Prostate gland (tissue), 2 donors: ENCODE measurements around the gene SLC22A17. TPM values are rescaled to one million over a fixed set of nuclear protein-coding genes. Genes with fewer than 3 reads are reported as not detected.
"Not testable (repeated sequence)": the region's sequence is repeated elsewhere in the genome, so short reads cannot be mapped to it uniquely, and the experiment has no call there.

ENCODE experiments used
- DNase-seq: peaks from one replicate; pipeline ENCODE4 v3.0.0-alpha.2; 2019; ENCODE audit warnings: low spot score
- H3K27ac ChIP-seq, 2 donors: fragments of 200-600 bp; sonication (generic); 2 replicates each; pipeline ENCODE4 v1.5.1; 2017 to 2019
- H3K27me3 ChIP-seq: fragments of 200-600 bp; sonication (generic); replicated peaks from 2 replicates; pipeline ENCODE4 v1.5.1; 2019; ENCODE audit not compliant: insufficient read depth
- H3K36me3 ChIP-seq, 2 donors: fragments of 200-600 bp; sonication (generic); 1 replicate in 1 of 2; 2 replicates in 1 of 2; pipeline versions ENCODE4 v1.5.1 to v1.8.1; 2017 to 2019
- H3K4me1 ChIP-seq: fragments of 200-600 bp; sonication (generic); replicated peaks from 2 replicates; pipeline ENCODE4 v1.5.1; 2019
- H3K4me3 ChIP-seq, 2 donors: fragments of 200-600 bp; sonication (generic); 2 replicates each; pipeline ENCODE4 v1.5.1; 2017 to 2019
- H3K9me3 ChIP-seq: fragments of 200-600 bp; sonication (generic); 2 replicates; pipeline ENCODE4 v1.5.1; 2017
- CTCF ChIP-seq, 4 experiments: fragments of 200-600 bp in 2 of 4; fragments of 450-650 bp in 2 of 4; sonication (generic) in 2 of 4; IDR thresholded peaks; 1 replicate in 3 of 4; 2 replicates in 1 of 4; pipeline ENCODE4 v1.5.1; 2016 to 2019; ENCODE audit warnings: antibody characterized with exemption in 4 of 4, mild to moderate bottlenecking in 2 of 4, moderate library complexity in 2 of 4
- POLR2A ChIP-seq: fragments of 450-650 bp; IDR thresholded peaks from one replicate; pipeline ENCODE4 v1.6.1; 2016; ENCODE audit warnings: antibody characterized with exemption, mild to moderate bottlenecking
- POLR2AphosphoS5 ChIP-seq: sonication (generic); formaldehyde crosslinking; IDR thresholded peaks from one replicate; pipeline ENCODE4 v1.6.1; 2017; ENCODE audit warnings: antibody characterized with exemption
- WGBS: methylation state at CpG from one replicate; pipeline ENCODE4 v1.1.5; 2018; 5-methylcytosine and 5-hydroxymethylcytosine counted together
- intact Hi-C: fragments of 100-400 bp; cut with DNase I; formaldehyde crosslinking; loops from one replicate; pipeline ENCODE4 v1.14.2; 2022
- total RNA-seq, 2 donors: library from RNA; depleted of rRNA; stranded (reverse); fragments of >200 nt; gene quantifications; one replicate each; pipeline ENCODE4 v1.1.0, GENCODE V29; 2016

SLC22A17 gene
- total RNA-seq, 2 donors from 2014 or later, result 207 to 351 TPM

- H3K4me3 ChIP-seq, result no peak overlapping the region
- no peaks in the 10 kb centered on the region for H3K9me3 ChIP-seq
- no peak for DNase-seq
- WGBS, result 80% methylated on average over 12 of the region's 12 CpGs
- no peak overlapping the region for H3K27ac ChIP-seq
- no peaks in the 10 kb centered on the region for H3K4me1 ChIP-seq
- H3K27me3 ChIP-seq, result no peaks in the 10 kb centered on the region
- H3K36me3 ChIP-seq, result no peaks in the 10 kb centered on the region
- TF ChIP-seq POLR2A (no peak), POLR2AphosphoS5 (no peak), CTCF (IDR thresholded peaks at IDR 0.05) (no peak)
- intact Hi-C loops, result no loop called here
Measured at GRCh38 chr14:23389396-23389795, 36.7 kb upstream of the SLC22A17 start.

GRCh38 chr14:23388996-23389395 is 36.3 kb upstream of the SLC22A17 start:
- intact Hi-C loops, result no loop called here
- Histone ChIP-seq H3K4me1 (no peaks in the 10 kb centered on the region), H3K36me3 (no peaks in the 10 kb centered on the region), H3K4me3 (no peak overlapping the region), H3K27ac (no peak overlapping the region), H3K9me3 (no peaks in the 10 kb centered on the region), H3K27me3 (no peaks in the 10 kb centered on the region)
- WGBS, result 89% methylated on average over 8 of the region's 8 CpGs
- DNase-seq, result no peak
- TF ChIP-seq POLR2AphosphoS5 (no peak), CTCF (IDR thresholded peaks at IDR 0.05) (no peak), POLR2A (no peak)

GRCh38 chr14:23387916-23388882 is 35.5 kb upstream of the SLC22A17 start:
- Histone ChIP-seq H3K9me3 (no peaks in the 10 kb centered on the region), H3K4me1 (no peaks in the 10 kb centered on the region), H3K27me3 (no peaks in the 10 kb centered on the region), H3K36me3 (no peaks in the 10 kb centered on the region), H3K27ac (no peak overlapping the region), H3K4me3 (no peak overlapping the region)
- WGBS, result 81% methylated on average over 26 of the region's 26 CpGs
- no peak for DNase-seq
- TF ChIP-seq CTCF (IDR thresholded peaks at IDR 0.05) (no peak), POLR2AphosphoS5 (no peak), POLR2A (no peak)
- intact Hi-C loops, result no loop called here

- H3K36me3 ChIP-seq, result no peaks in the 10 kb centered on the region
- H3K27me3 ChIP-seq, result no peaks in the 10 kb centered on the region
- no peaks in the 10 kb centered on the region for H3K9me3 ChIP-seq
- intact Hi-C loops, result no loop called here
- TF ChIP-seq POLR2A, result no peak
- TF ChIP-seq CTCF (IDR thresholded peaks at IDR 0.05), result no peak
- no peak for TF ChIP-seq POLR2AphosphoS5
- no peaks in the 10 kb centered on the region for H3K4me1 ChIP-seq
- no peak overlapping the region for H3K27ac ChIP-seq
- no peak for DNase-seq
- WGBS, result 83% methylated on average over 1 of the region's 1 CpG
- H3K4me3 ChIP-seq, result no peak overlapping the region
Measured at GRCh38 chr14:23386999-23387398, 34.3 kb upstream of the SLC22A17 start.

GRCh38 chr14:23386266-23386657 is 33.6 kb upstream of the SLC22A17 start:
- H3K27ac ChIP-seq, DNase-seq, H3K4me1 ChIP-seq, intact Hi-C loops, H3K27me3 ChIP-seq, H3K9me3 ChIP-seq, H3K36me3 ChIP-seq, H3K4me3 ChIP-seq: not testable (repeated sequence)
- WGBS, result 91% methylated on average over 16 of the region's 17 CpGs
